Thyroid gland (tissue), 4 donors: ENCODE data around the gene BHLHA9. TPM values are rescaled to one million over a fixed set of nuclear protein-coding genes. Genes with fewer than 3 reads are reported as not detected.
A peak's percentile ranks its signal among the peaks of the same experiment; 100 is the strongest.

ENCODE experiments used
- DNase-seq, 2 donors: peaks; one replicate each; pipeline ENCODE4 v3.0.0-alpha.2; 2019
- H3K27ac ChIP-seq, 3 donors: fragments of 200-600 bp; sonication (generic); 1 replicate in 2 of 3; 2 replicates in 1 of 3; pipeline ENCODE4 v1.5.1; 2016 to 2019; ENCODE audit warnings: mild to moderate bottlenecking in 1 of 3, moderate library complexity in 1 of 3
- H3K27me3 ChIP-seq: fragments of 200-600 bp; sonication (generic); one replicate; pipeline ENCODE4 v1.5.1; 2019
- H3K36me3 ChIP-seq, 2 donors: fragments of 200-600 bp; sonication (generic); one replicate each; pipeline ENCODE4 v1.5.1; 2016 to 2019
- H3K4me1 ChIP-seq, 2 donors: fragments of 200-600 bp; sonication (generic); one replicate each; pipeline ENCODE4 v1.5.1; 2017 to 2019
- H3K4me3 ChIP-seq, 3 donors: fragments of 200-600 bp; sonication (generic); replicated peaks in 1 of 3; 1 replicate in 2 of 3; 2 replicates in 1 of 3; pipeline ENCODE4 v1.5.1; 2016; ENCODE audit warnings: mild to moderate bottlenecking in 1 of 3
- H3K9me3 ChIP-seq: fragments of 200-600 bp; sonication (generic); one replicate; pipeline ENCODE4 v1.5.1; 2017
- CTCF ChIP-seq, 6 experiments: fragments of 200-600 bp in 3 of 6; fragments of 450-650 bp in 3 of 6; sonication (generic) in 3 of 6; IDR thresholded peaks; one replicate each; pipeline ENCODE4 v1.5.1; 2016 to 2019; ENCODE audit warnings: antibody characterized with exemption in 6 of 6, mild to moderate bottlenecking in 2 of 6, inconsistent platforms in 1 of 6, moderate library complexity in 1 of 6
- POLR2A ChIP-seq, 2 donors: fragments of 450-650 bp; IDR thresholded peaks; one replicate each; pipeline ENCODE4 v1.6.1; 2017; ENCODE audit warnings: antibody characterized with exemption in 2 of 2, mild to moderate bottlenecking in 2 of 2, moderate library complexity in 1 of 2
- WGBS, 2 donors: methylation state at CpG; one replicate each; pipeline ENCODE4 v1.1.5; 2017; 5-methylcytosine and 5-hydroxymethylcytosine counted together
- intact Hi-C: fragments of 100-400 bp; cut with DNase I; formaldehyde crosslinking; loops from one replicate; pipeline ENCODE4 v1.15.1; 2023
- total RNA-seq, 4 donors: library from RNA; depleted of rRNA; stranded (reverse); fragments of >200 nt; gene quantifications; one replicate each; pipeline ENCODE4 v1.2.3, GENCODE V29; 2016

The BHLHA9 gene
- total RNA-seq, 4 donors from 2014 or later = not detected

- 64 to 69% methylated on average over 16 of the region's 16 CpGs for WGBS, 2 donors
- intact Hi-C loops = no loop called here
- no peak overlapping the region for H3K27ac ChIP-seq
These were observed 18.2 kb upstream of the BHLHA9 start for GRCh38 chr17:1251866-1252608.

DNA sequence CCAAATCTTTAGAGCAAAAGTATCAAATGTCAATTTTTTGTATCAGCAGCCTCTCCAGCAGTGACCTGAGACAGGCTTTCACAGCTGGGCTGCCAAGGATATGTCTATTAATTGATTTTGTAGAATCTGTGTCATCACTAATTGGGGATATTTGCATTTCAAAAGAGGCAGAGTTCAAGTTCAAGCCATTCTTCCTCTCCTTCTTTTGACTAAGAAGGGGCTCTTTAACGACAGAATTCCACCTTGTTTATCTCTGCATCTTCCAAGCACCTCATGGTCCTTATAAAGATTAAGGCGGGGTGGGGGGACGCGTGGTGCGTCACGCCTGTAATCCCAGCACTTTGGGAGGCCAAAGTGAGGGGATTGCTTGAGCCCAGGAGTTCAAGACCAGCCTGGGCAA is 15.2 kb upstream of the BHLHA9 start:
- Histone ChIP-seq H3K27ac (no peak overlapping the region), H3K4me3 (no peak overlapping the region), H3K4me1 (peaks cover 3 to 6% of the 10 kb centered on the region in 2 donors), H3K27me3 (no peaks in the 10 kb centered on the region), H3K36me3 (no peaks in the 10 kb centered on the region), H3K9me3 (no peaks in the 10 kb centered on the region)
- WGBS, 2 donors = 31 to 38% methylated on average over 6 of the region's 6 CpGs
- no peak for DNase-seq
- TF ChIP-seq CTCF (IDR thresholded peaks at IDR 0.05) (no peak), POLR2A (IDR thresholded peaks at IDR 0.05) (no peak)
- intact Hi-C loops = no loop called here

More at GRCh38 chr17:1251866-1252608, 18.2 kb upstream of the BHLHA9 start:
- DNase-seq = no peak
- no peaks in the 10 kb centered on the region for H3K27me3 ChIP-seq
- no peak for TF ChIP-seq CTCF (IDR thresholded peaks at IDR 0.05)
- TF ChIP-seq POLR2A (IDR thresholded peaks at IDR 0.05) = no peak
- H3K36me3 ChIP-seq = no peaks in the 10 kb centered on the region
- no peak overlapping the region for H3K4me3 ChIP-seq
- no peaks in the 10 kb centered on the region for H3K9me3 ChIP-seq
- no peaks in the 10 kb centered on the region for H3K4me1 ChIP-seq

DNA sequence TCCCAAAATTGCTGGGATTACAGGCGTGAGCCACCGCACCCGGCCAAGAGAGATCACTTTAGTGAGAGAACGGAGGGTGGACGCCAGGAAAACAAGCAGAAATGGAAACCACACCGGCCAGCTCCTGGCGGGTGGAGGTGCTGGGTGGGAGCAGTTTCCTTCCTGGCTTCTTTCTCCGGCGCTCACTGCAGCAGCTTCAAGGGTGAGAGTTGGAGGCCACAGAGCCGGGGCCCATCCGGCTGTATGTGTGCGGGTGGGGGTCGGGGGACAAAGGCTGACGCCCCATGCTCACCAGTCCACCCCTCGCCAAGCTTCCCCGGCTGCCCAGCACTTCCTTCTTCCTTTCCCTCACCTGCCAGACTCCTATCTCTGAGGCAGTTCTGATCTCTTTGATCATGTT is 13.5 kb upstream of the BHLHA9 start:
- Histone ChIP-seq H3K27ac (no peak overlapping the region), H3K4me3 (no peak overlapping the region), H3K36me3 (no peaks in the 10 kb centered on the region), H3K27me3 (no peaks in the 10 kb centered on the region), H3K4me1 (peaks cover 6 to 9% of the 10 kb centered on the region in 2 donors), H3K9me3 (no peaks in the 10 kb centered on the region)
- intact Hi-C loops = no loop called here
- no peak for DNase-seq
- TF ChIP-seq POLR2A (IDR thresholded peaks at IDR 0.05) (no peak), CTCF (IDR thresholded peaks at IDR 0.05) (no peak)
- 67 to 73% methylated on average over 14 to 15 of the region's 16 CpGs for WGBS, 2 donors

- WGBS, 2 donors = 14 to 20% methylated on average over 25 of the region's 43 CpGs
- Histone ChIP-seq H3K9me3 (no peaks in the 10 kb centered on the region), H3K27me3 (no peaks in the 10 kb centered on the region), H3K27ac (no peak overlapping the region), H3K36me3 (no peaks in the 10 kb centered on the region), H3K4me3 (peak overlapping the region in 1 of 3 donors; percentile 28), H3K4me1 (peaks cover 6 to 9% of the 10 kb centered on the region in 2 donors)
- no peak for DNase-seq
- intact Hi-C loops = no loop called here
- TF ChIP-seq POLR2A (IDR thresholded peaks at IDR 0.05) (no peak), CTCF (IDR thresholded peaks at IDR 0.05) (no peak)
These were observed 10.0 kb upstream of the BHLHA9 start for GRCh38 chr17:1260086-1260769.

GRCh38 chr17:1260770-1261161 is 9.5 kb upstream of the BHLHA9 start:
- no peak for DNase-seq
- WGBS, 2 donors = 94 to 97% methylated on average over 6 of the region's 6 CpGs
- Histone ChIP-seq H3K36me3 (no peaks in the 10 kb centered on the region), H3K4me1 (peaks cover 6 to 9% of the 10 kb centered on the region in 2 donors), H3K4me3 (no peak overlapping the region), H3K27ac (no peak overlapping the region), H3K27me3 (no peaks in the 10 kb centered on the region), H3K9me3 (no peaks in the 10 kb centered on the region)
- intact Hi-C loops = no loop called here
- TF ChIP-seq POLR2A (IDR thresholded peaks at IDR 0.05) = no peak
- no peak for TF ChIP-seq CTCF (IDR thresholded peaks at IDR 0.05)
